ENCODE measurements around the gene TOB2. TPM values are rescaled to one million over a fixed set of nuclear protein-coding genes. Genes with fewer than 3 reads are reported as not detected.
"Not testable (repeated sequence)": the region's sequence is repeated elsewhere in the genome, so short reads cannot be mapped to it uniquely, and the experiment has no call there.

TOB2 gene
- total RNA-seq, 2 donors from 2014 or later: 36.8 to 37.0 TPM

DNA sequence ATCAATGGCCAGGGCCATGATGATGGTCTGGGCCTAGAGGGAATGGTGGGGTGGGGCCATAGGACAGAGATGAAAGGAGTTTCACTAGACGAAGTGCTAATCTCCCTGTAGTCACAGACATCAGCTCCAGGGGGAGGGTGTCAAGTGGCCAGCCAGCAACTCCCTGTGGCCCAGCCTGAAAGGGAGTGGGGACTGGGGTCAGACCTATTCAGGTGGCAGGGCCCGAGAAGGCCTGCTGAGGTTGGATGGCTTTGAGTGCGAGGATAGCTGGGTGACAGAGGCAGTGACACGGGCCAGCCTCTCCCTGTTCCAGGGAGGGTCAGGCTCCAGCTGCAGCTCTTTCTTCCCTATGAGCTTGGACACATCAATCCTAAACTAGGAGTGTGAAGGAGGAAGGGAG is 11.0 kb downstream of the TOB2 start:
- intact Hi-C loops (cut with DNase I): no loop called here
- DNase-seq (ENCODE audit: low spot score): no peak

GRCh38 chr22:41434361-41435003 is 12.1 kb downstream of the TOB2 start:
- intact Hi-C loops (cut with DNase I): not testable (repeated sequence)

GRCh38 chr22:41433480-41433879 is 13.1 kb downstream of the TOB2 start:
- intact Hi-C loops (cut with DNase I); DNase-seq (ENCODE audit: low spot score): not testable (repeated sequence)

More at GRCh38 chr22:41434361-41435003, 12.1 kb downstream of the TOB2 start:
- not testable (repeated sequence) for DNase-seq (ENCODE audit: low spot score)

- intact Hi-C loops (cut with DNase I): no loop called here
- no peak for DNase-seq (ENCODE audit: low spot score)
Observed at GRCh38 chr22:41431656-41432055, 14.9 kb downstream of the TOB2 start.

DNA sequence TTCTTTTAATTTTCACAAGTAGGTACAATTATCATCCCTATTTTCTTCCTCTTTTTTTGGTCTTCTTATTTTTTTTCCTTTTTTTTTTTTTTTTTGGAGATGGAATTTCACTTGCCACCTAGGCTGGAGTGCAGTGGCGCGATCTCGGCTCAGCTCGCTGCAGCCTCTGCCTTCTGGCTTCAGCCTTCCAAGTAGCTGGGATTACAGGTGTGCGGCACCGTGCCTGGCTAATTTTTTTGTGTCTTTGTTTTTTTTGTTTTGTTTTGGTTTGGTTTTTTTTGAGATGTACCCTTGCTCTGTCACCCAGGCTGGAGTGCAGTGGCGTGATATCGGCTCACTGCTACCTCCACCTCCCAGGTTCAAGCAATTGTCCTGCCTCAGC is 16.7 kb downstream of the TOB2 start:
- DNase-seq (ENCODE audit: low spot score): no peak
- intact Hi-C loops (cut with DNase I): no loop called here

- intact Hi-C loops (cut with DNase I): no loop called here
- no peak for DNase-seq (ENCODE audit: low spot score)
Observed at GRCh38 chr22:41429232-41429950, 17.2 kb downstream of the TOB2 start.

- no peak for DNase-seq (ENCODE audit: low spot score)
- intact Hi-C loops (cut with DNase I): no loop called here
Observed at GRCh38 chr22:41425660-41426365, 20.8 kb downstream of the TOB2 start.

DNA sequence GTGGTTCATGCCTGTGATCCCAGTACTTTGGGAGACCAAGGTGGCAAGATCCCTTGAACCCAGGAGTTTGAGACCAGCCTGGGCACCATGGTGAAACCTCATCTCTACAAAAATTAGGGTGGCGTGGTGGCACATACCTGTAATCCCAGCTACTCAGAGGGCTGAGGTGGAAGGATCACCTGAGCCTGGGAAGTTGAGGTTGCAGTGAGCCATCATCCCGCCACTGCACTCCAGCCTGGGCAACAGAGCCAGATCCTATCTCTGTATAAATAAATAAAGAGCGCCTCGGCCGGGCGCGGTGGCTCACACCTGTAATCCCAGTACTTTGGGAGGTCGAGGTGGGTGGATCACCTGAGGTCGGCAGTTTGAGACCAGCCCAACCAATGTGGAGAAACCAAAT is 27.9 kb downstream of the TOB2 start:
- DNase-seq (ENCODE audit: low spot score): no peak
- intact Hi-C loops (cut with DNase I): no loop called here

GRCh38 chr22:41417622-41418390 is 28.8 kb downstream of the TOB2 start:
- intact Hi-C loops (cut with DNase I): no loop called here
- peak; percentile 91 for DNase-seq (ENCODE audit: low spot score)

DNA sequence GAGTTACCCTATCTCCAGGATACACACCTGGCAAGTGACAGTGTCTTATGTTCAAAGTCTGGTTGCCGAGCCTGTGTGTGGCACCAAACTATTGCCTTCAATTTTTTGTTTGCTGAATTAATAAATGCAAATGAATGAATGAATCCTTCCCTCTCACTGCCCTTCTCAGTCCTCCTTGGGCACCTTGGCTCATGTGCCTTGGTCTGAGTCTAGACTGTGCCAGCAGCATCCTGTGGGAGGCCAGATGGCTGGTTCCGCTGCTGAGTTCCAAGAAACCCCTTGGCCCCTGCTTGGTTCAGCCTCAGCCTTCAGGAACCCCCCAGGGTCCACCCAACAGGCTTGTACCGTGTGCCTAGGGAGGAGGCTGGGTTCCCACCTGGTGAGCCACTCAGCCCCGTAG is 31.0 kb downstream of the TOB2 start:
- DNase-seq (ENCODE audit: low spot score): no peak
- intact Hi-C loops (cut with DNase I): no loop called here

- intact Hi-C loops (cut with DNase I): no loop called here
- no peak for DNase-seq (ENCODE audit: low spot score)
Observed at GRCh38 chr22:41411021-41411851, 35.4 kb downstream of the TOB2 start.

DNA sequence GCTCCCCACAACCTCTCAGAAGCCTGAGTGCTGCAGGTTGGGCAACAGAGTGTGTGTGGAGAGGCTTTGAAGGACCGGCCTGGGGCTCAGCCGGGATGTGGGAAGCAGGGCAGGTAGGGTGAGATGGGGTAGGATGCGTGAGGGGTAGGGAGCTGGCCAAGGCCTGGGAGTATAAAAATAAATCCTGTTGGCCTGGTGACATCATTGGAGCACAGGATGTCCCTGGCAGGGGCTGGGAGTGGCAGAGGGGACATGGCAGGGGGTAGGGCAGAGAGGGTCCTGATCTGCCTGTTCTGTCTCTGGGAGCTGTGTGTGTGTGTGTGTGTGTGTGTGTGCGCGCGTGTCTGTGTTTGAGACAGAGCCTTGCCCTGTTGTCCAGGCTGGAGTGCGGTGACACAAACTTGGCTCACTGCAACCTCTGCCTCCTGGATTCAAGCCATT is 36.3 kb downstream of the TOB2 start:
- no peak for DNase-seq (ENCODE audit: low spot score)
- intact Hi-C loops (cut with DNase I): no loop called here

DNA sequence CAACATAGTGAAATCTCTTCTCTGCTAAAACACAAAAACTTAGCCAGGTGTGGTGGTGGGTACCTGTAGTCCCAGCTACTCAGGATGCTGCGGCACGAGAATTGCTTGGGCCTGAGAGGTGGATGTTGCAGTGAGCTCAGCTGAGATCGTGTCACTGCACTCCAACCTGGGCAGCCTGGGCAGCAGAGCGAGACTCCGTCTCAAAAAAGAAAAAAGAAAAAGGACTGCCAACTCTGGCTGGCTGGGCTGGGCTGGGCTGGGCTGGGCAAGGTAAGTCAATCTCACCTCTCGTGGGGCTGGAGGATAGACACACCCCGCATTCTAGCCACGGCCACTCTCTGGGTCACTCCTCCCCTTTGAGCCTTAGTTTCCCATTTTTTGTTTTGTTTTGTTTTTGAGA is 37.9 kb downstream of the TOB2 start:
- intact Hi-C loops (cut with DNase I): no loop called here
- DNase-seq (ENCODE audit: low spot score): no peak

DNA sequence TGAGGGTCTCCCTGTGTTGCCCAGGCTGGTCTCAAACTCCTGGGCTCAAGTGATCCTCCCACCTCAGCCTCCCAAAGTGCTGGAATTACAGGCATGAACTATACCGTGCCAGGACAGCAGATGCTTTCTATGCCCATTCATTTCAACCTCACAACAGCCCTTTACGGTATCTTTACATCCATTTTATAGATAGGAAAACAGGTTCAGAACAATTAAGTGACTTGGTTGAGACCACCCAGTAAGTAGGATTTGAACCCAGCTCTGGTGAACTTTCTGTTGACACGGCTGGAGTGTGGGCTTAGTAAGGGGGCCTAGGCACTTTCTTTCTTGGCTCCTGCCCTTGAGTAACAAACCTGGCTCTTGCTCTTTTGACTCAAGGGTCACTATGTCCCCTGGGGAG is 39.2 kb downstream of the TOB2 start:
- intact Hi-C loops (cut with DNase I): no loop called here
- DNase-seq (ENCODE audit: low spot score): no peak

- intact Hi-C loops (cut with DNase I): no loop called here
- no peak for DNase-seq (ENCODE audit: low spot score)
Observed at GRCh38 chr22:41406410-41406809, 40.2 kb downstream of the TOB2 start.

DNA sequence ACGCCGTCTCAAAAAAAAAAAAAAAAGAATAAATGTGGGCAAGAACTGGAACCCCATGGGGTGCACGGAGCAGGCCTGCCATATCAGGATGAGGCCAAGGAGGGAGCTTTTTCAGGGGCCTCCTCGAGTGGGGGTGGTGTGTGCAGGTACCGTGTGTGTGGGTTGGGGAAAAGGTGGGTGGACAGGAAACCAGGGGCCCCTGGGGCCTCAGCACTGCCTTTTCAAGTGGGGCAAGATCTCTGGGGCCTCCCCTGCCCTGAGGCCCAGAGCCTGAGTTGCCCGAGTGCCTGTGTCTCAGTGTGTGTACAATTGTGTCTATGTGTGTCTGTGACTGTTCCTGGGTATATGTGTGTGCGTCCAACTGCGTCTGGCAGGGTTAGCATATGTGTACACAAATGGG is 41.0 kb downstream of the TOB2 start:
- no peak for DNase-seq (ENCODE audit: low spot score)
- intact Hi-C loops (cut with DNase I): no loop called here

GRCh38 chr22:41403532-41404318 is 42.9 kb downstream of the TOB2 start:
- intact Hi-C loops (cut with DNase I): loop anchor here (5.0 kb wide), 2 partner anchors 114 to 129 kb away; no protein-coding TSS in a partner anchor
- DNase-seq (ENCODE audit: low spot score): peak; percentile 97

GRCh38 chr22:41402851-41403250 is 43.8 kb downstream of the TOB2 start:
- not testable (repeated sequence) for DNase-seq (ENCODE audit: low spot score)
- intact Hi-C loops (cut with DNase I): loop anchor here (5.0 kb wide), 2 partner anchors 114 to 129 kb away; no protein-coding TSS in a partner anchor

All from posterior vena cava (tissue), 2 donors.